Central memory CD4-positive, alpha-beta T cell (primary cell): ENCODE measurements around the gene SDHAF2.
"Not testable (repeated sequence)": the region's sequence is repeated elsewhere in the genome, so short reads cannot be mapped to it uniquely, and the experiment has no call there.

Source experiments
- DNase-seq: peaks from one replicate; pipeline ENCODE4 v3.0.0; 2022
- total RNA-seq, 3 experiments: gene quantifications; one replicate each; lab custom pipeline; 2026; lab: John Stamatoyannopoulos, UW

The SDHAF2 gene
- 3.7 to 11.0 (median 10.5) reads per million in 3 experiments for total RNA-seq

DNA sequence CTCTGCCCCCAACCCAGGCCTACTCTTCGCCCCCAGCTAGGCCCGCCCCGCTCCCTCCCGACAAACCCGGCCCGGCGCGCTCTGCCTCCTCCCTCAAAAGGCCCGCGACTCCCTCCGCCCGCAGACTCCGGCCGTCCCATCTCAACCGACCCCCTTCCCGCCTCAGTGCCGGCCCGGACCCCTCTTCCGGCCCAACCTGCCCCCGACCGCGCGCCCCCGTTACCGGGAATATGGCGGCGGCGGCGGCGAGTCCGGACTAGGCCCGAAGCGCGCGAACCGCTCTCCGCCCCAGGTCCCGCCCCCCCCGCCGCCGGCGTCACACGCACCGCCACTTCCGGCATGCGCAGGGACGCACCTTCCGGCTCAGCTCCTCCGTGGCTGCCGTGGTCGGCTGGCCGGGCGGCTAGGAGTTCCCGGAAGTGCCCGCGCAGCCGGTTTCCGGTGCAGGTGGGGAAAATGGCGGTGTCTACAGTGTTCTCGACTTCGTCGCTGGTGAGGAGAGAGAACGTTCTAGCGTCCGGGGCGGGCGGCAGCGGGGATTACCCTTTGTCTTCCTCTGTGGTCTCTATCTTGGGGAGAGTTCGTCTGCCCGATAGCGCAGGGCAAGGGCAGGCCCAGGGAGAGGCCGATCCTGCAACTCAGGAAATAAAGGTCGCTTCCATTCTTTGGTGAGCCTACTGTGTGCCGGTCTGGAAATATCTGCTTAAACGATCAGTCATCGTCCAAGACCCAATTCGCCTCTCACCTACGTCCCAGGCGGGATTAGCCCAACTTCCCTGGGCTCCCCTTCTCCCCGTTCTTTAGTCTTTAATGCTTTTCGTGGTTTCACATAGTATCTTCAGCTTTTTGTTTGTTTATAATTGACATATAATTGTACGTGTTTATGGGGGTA, at the start of gene SDHAF2, which contains the start of gene CPSF7:
Gene SDHAF2 (plus strand): TSS at position 434 of the 892 bp plus-strand sequence. CDS start 23 bp downstream, at position 457.
Gene CPSF7 (minus strand): TSS at position 285 of the 892 bp plus-strand sequence. CDS start 740 bp downstream, outside the sequence.
- DNase-seq: peak; percentile 97

DNA sequence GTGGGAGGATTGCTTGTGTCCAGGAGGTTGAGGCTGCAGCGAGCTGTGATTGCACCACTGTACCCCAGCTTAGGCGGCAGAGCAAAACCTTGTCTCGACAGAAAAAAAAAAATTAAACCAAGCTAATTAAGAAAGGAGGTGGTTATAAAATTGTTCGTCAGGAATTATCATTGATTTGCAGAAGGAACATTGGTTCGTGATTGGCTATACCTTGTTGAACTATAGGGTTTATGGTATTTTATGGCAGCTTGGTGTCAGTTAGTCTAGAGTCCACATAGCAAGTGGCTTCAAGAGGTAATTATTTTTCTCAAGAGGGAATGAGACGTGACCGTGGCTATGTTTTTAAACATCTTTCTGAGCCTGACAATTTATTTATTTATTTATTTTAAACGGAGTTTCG, 49.0 kb upstream of the SDHAF2 start:
- DNase-seq: no peak

DNA sequence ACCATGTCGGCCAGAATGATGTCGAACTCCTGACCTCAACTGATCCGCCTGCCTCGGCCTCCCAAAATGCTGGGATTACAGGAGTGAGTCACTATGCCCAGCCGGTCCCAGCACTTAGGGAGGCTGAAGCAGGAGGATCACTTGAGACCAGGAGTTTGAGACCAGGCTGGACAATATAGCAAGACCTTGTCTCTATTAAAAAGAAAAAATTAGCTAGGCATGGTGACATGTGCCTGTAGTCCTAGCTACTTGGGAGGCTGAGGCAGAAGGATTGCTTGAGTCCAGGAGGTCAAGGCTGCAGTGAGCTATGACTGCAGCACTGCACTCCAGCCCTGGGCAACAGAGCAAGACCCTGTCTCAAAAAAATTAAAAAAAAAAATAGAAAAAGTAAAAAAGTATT, 46.1 kb upstream of the SDHAF2 start:
- DNase-seq: not testable (repeated sequence)

DNA sequence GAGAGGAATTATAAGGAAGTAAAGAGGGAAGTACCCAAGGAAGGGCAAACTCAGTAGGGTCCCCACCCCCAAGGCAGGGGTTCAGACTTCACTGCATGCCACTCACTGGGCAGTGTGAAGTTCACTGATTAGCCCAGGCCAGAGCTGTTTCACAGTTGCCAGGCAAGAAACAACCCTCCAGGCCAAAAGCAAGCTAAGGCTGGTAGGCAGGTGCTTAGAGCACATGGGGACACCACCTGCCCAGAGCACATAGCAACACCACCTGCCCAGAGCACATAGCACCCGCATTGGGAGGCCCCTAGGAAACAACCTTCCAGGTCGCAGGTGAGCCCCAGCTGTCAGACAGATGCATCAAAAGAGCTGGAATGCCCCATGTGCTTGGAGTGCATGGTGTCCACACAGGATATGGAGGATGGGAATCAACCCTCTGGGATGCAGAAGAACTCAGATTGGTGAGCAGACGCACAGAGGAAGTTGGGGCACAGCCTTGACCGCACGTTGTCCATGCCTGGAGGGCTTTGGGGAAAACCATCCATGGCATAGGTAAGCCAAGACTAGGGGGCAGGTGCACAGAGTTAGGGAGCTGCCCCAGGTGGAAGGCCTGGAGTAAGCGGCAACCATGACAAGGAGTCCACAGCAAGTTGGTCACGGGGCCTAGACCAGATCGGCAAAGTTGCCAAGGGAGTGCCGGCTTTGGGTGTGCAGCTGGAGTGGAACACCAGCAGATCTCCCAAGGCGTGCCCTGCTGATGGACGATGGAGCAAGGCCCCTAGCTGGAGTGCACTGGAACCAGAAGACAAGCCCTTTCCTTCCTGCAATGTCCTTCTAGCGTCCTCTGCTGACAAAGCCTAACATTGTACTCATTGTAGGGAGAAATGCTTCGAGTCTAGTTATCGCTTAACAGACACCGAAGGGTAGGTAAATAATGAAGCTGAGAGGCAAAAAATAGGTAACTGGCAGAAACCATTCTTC, 45.4 kb upstream of the SDHAF2 start:
- DNase-seq: no peak

DNA sequence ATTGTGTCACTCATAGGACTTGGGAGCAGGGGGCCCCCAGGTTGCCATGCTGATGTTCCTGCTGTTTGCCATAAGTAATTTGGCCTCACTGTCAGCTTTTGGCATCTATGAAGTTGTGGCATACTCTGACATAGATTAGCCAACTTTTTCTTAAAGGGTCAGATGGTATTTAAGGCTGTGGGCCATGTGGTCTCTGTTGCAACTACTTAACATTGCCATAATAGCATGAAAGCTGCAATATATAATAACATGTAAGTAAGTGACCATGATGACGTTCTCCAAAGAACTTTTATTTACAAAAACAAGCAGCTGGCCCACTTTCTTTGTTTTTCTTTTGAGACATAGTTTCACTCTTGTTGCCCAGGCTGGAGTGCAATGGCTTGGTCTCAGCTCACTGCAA, 39.8 kb upstream of the SDHAF2 start:
- no peak for DNase-seq

DNA sequence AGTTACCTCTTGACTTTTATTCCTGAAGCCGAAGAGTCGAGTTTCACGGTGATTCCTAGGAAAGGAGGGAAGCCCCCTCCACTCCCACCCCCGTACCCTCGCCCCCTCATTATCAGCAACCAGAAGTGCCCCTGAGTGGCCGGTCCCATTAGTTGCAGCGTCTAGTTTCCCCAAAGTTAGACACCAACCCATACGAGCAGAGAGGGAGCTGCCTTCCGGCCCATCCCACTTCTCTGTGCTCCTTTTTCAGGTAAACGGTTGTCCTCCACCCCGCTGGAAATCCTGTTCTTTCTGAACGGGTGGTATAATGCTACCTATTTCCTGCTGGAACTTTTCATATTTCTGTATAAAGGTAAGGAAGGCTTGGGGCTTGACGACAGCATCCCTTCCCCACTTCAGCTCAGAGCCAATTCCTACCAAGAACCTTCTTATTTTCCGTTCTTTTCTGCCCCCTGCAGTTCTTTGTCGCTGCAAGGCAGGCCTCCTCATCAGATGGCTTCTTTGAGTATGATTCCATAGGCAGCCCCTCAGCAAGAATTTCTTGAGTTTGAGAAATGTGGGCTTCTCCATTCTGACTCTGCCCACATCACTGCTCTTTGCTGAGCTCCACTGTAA, 36.8 kb upstream of the SDHAF2 start:
- peak; percentile 12 for DNase-seq

DNA sequence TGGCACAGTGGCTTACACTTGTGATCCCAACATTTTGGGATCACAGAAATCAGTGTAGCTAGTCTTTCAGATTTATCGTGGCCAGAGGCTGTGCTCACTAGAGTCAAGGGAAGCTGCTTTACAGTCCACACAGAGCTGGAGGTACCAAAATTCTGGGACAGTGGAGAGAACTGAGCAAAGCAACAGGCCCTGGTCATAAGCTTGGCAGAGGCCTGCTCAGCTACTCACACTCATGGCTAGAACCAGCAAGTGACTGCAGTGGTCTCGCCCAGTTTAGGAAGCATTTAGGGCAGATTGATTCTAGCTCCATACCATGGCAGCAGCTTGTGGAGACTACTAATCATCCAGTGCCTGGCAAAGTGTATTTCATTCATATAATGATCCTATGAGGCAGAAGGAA, 28.8 kb upstream of the SDHAF2 start:
- no peak for DNase-seq

DNA sequence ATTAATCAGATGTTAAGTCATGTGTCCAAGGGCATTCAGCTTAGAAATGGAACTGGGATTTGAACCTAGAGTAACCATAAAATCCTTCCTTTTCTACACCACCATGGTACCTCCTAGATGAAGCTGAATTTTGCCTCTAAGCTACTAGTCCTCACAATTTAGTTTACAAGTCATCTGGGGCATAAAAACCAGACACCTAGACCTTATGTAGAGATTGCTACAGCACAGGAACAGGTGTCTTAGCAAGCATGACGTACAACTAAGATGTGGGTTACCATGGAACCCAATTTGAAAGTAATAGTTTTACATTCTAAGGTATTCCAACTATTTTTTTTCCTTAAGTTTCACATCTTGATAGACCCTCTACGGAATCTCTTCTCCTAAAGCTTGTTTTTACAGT, 28.4 kb upstream of the SDHAF2 start:
- DNase-seq: no peak

DNA sequence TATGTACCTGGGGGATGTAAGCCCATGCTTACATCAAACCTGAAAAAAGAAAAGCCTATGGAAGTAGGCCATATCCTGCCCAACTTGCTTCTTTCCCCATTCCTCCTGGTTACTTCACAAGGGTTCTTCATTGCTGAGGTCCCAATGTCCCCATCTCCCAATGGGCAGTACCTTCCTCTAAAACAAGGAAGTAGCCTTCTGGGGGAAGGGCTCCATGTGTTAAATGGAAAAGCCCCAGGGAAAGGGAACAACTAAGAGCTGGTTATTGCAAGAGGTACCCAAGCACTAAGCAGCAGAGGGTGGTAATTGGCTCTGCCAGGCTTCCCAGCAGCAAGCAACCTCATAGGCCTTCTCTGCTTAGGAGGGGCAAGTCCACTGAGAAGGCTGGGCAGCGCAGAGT, 26.3 kb upstream of the SDHAF2 start:
- DNase-seq: no peak

DNA sequence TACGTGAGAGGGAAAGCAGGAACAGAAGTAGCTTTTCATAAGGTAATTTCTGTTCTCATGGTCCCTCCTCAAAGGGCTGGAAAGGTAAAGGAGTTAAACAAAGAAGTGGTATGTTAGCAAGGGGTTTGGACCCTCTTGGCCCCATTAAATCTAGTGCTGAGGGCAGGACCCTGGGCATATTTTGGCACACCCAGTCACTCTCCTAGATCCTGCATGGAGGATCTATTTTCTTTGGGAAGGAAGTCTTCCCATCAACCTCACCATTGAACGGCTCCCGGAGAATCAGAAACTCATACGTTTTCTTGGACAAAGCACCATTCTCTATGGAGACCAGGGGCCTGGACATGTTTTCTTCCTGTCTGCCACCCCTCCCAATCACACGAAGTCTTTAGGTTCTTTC, 25.8 kb upstream of the SDHAF2 start:
- DNase-seq: no peak

DNA sequence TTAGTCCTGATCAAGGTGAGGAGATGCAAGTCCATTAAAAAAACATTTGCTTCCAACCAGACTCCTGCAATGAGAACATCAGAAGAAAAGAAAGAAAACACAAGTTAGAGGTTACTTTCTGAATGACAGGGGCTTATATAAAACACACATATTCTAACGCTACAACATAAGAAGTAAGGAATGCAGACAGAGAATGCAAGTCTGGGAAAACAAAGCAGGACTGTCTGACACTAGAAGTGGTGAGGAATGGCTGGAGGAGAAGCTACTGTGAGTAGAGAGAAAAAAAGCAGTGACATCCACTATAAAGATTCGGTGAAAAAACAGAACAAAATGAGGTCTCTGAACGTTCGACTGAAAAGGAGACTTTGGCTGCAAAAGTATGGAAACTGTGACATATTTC, 25.3 kb upstream of the SDHAF2 start:
- no peak for DNase-seq

DNA sequence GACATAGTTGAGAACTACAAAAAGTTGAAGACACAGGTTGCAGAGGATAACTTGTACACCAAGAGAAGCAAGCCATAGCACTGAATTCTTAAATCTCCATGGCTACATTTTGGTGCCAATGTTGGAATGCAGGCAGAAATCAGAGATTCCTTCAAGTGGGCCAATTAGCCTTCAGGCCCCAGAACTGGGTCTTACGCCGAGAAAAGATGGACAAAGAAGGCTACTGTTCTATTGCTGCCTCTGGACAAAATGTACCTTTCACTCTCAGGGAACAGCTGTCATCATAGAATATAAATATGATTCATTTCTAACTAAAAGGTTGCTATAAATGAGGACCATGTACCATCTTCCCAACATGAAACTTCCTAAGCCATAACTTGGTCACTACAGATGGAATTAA, 23.9 kb upstream of the SDHAF2 start:
- DNase-seq: no peak

DNA sequence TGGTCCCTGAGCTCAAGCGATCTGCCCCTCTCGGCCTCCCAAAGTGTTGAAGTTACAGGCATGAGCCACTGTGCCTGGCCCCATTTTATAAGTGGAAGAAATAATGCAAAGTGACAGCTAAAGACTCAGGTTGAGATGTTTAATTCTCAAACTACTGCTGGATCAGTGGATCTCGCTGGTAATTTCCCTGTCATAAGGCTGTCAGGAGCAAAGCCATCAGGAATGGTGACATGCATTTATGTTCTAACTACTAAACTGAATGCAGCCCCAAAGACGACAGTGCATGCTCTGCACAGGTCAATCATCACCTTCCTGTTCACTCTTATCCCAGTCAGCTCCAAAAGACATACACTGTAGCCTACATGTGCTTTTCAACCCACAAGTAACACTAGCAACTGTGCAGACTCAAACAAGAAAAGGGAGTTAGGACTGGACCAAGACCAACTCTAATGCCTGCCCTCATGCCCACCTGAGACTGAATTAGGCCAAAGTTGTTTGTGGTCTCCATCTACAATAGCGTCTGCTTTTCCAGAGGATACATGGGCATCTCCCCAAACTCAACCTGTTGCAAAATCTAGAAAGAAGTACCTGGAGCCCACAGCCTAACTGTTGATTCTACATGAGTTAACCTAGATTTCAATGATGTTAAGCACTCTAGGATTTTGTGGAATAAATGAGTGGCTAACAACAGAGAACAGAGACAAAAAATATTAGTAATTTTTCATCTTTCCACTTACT, 22.8 kb upstream of the SDHAF2 start:
- no peak for DNase-seq

DNA sequence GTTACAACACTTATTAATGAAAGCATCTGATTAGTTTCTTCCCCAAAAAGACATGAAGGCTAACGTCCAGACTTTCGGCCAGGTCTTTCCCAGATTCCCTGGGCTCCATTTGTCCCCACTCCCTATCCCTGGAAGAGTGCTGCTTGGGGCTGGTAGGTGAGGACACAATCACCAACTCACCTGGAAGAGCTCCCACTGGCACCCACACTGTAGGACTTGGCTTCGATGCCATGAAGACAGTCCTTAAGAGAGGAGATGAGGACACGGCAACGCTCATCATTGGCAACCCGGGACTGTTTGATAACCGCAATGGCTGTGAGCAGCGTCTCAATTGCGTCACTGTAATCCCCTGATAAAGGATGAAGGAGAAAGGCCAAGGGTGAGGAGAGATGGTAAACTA, 18.3 kb upstream of the SDHAF2 start:
- DNase-seq: no peak

DNA sequence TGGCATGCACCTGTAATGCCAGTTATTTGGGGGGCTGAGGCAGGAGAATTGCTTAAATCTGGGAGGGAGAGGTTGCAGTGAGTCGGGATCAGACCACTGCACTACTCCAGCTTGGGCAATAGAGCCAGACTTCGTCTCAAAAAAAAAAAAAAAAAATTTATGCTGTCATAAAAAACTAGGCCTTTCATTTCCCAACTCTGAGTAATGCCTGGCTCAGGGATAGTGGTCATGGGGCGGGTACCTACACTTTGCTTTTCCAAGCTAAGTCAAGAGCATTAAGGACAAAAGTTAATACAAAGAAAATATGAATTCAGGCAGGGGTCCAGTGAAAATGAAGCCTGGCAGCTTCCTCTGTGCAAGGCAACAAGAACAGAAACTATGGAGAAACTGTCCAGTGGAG, 16.4 kb upstream of the SDHAF2 start:
- no peak for DNase-seq

DNA sequence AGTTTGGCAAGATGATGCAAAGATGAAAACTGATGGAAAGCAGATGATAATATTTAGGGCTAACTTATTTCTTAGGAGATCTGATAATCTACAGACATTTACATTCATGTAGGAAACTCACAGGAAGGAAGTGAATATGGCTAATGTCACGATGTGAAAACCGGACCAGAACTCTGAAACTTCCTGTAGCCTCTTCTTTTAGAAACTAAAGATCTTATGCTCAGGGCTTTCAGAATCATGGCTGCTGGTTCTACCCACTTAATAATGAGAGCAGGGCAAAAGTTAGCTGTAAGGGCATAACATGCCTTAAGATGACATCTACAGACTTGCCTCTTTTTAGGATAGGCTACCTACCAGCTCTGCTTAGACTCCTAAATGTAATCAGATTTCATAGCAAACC, 15.4 kb upstream of the SDHAF2 start:
- no peak for DNase-seq

DNA sequence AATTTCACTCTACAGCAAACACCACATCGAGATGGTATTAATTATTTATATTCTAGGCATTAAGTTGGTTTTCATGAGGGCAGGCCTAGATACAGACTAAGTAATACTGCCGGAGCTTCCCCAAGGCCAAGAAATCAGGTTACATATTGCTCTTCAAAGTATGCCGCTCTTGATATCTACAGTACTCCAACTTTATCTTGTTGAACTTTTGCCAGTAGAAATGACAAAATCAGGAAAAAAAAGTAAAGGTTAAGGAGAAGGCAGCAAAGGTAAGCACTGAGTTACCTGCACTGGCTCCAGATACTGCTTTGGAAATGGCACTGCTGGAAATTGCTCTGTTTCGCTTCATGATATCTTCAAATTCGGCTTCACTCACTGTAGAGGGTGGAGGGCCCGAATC, 14.5 kb upstream of the SDHAF2 start:
- DNase-seq: no peak

DNA sequence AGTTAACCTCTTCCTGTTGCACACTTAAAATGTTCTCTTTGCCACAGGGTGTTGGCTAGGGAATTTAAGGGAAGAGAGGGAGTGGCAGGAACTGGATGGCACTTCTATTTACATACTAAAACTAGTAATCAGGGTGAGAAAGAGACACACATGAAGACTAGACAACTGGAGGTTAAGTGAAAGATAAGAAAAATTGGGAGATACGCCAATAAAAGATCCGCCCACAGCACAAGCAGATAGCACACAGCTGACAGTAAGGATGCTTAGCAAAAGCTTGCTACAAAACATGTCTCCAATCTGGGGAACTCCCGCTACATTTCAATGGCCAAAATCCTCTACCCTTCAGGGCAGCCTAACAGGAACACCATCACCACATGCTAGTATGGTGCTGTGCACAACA, 13.0 kb upstream of the SDHAF2 start:
- no peak for DNase-seq

DNA sequence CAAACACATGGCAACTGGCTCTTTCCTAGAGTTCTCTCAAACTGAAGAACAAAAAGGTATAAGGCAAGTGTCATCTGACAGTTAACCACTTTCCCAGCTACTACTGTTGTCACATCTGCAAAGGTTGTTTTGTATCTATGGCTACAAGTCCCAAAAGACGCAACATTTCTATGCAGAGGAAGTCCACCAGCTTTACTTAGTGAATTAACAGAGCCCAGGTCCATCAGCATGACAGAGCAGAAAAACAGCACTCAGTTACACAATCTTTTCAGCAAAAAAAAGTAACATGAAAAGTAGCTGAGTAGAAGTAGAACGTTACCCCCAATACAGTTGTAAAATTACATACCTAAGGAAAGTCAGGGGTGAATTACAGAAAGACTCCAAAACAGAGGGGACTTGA, 12.3 kb upstream of the SDHAF2 start:
- no peak for DNase-seq

DNA sequence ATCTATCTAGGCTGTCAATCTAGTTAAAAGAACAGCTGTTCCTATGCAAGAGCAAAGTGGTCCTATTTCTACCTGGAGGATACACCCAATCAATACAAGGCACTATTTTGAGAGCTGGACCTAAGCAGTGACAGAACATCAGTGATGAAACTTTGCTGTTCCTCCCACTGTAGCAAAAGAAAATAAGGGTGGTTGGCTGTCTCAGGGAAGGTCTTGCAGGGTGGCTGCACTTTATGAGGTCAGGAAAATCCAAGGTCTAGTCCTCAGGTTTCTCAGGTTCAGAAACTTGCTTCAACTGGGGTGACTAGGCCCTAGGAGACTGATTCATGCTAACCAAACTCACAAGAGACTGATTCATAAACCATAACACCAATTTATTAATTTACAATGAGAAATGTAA, 11.8 kb upstream of the SDHAF2 start:
- no peak for DNase-seq

DNA sequence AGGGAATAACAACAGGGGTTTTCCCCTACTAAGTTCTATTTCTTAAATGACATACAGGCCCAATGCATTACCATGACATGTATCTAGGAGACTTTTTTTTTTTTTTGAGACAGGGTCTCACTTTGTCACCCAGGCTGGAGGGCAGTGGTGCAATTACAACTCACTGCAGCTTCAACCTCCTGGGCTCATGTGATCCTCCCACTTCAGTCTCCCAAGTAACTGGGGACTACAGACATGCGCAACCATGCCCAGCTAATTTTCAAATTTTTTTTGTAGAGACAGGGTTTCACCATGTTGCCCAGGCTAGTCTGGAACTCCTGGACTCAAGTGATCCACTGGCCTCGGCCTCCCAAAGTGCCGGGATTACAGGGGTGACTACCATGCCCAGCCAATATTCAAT, 7.7 kb upstream of the SDHAF2 start:
- no peak for DNase-seq
